DOHH2 (cell line): ENCODE data around the gene IZUMO1.

Experiments used
- CTCF ChIP-seq: fragments of 200-600 bp; sonication (generic); IDR thresholded peaks from one replicate; pipeline ENCODE4 v1.5.1; 2014; ENCODE audit warnings: antibody characterized with exemption, mild to moderate bottlenecking, low read depth, low read length; ENCODE audit not compliant: poor library complexity, severe bottlenecking
- EZH2phosphoT487 ChIP-seq: fragments of 200-600 bp; sonication (generic); IDR thresholded peaks from 2 replicates; pipeline ENCODE4 v1.6.1; 2017; ENCODE audit warnings: borderline replicate concordance, mild to moderate bottlenecking, antibody characterized with exemption, low read length, moderate library complexity, mixed read lengths

- TF ChIP-seq CTCF (no peak), EZH2phosphoT487 (no peak)
These were observed 6.0 kb upstream of the IZUMO1 start, which contains the start of gene FUT1 for GRCh38 chr19:48752496-48753365.
